Pons (tissue), 1 donor: ENCODE data around the gene THAP4.

Source experiments
- DNase-seq: peaks from one replicate; pipeline ENCODE4 v3.0.0-alpha.2; 2016; ENCODE audit warnings: low spot score

The THAP4 gene

GRCh38 chr2:241563571-241563980 lies 73.4 kb downstream of the THAP4 start:
- no peak for DNase-seq

- no peak for DNase-seq
Measured at GRCh38 chr2:241563031-241563507, 73.9 kb downstream of the THAP4 start.

GRCh38 chr2:241562269-241562891 lies 74.6 kb downstream of the THAP4 start:
- no peak for DNase-seq

GRCh38 chr2:241561832-241562231 lies 75.1 kb downstream of the THAP4 start:
- DNase-seq: peak; percentile 61

- no peak for DNase-seq
Measured at GRCh38 chr2:241560883-241561474, 76.0 kb downstream of the THAP4 start.

GRCh38 chr2:241560162-241560882 lies 76.6 kb downstream of the THAP4 start:
- DNase-seq: no peak

- peak; percentile 96 for DNase-seq
Measured at GRCh38 chr2:241559323-241560161, 77.4 kb downstream of the THAP4 start.

- peak; percentile 84 for DNase-seq
Measured at GRCh38 chr2:241558532-241559322, 78.2 kb downstream of the THAP4 start, which contains the start of gene BOK. Gene BOK (plus strand): TSS chr2:241558745. CDS start chr2:241559484, 739 bp downstream.

GRCh38 chr2:241556746-241557145 lies 80.2 kb downstream of the THAP4 start:
- no peak for DNase-seq

- DNase-seq: no peak
Measured at GRCh38 chr2:241555711-241556110, 81.2 kb downstream of the THAP4 start.

GRCh38 chr2:241554610-241555322 lies 82.2 kb downstream of the THAP4 start:
- no peak for DNase-seq

GRCh38 chr2:241553981-241554380 lies 83.0 kb downstream of the THAP4 start:
- DNase-seq: no peak

- no peak for DNase-seq
Measured at GRCh38 chr2:241553512-241553830, 83.5 kb downstream of the THAP4 start.

- DNase-seq: no peak
Measured at GRCh38 chr2:241551998-241552737, 84.8 kb downstream of the THAP4 start.

- no peak for DNase-seq
Measured at GRCh38 chr2:241551599-241551997, 85.4 kb downstream of the THAP4 start.

GRCh38 chr2:241550616-241551580 lies 86.1 kb downstream of the THAP4 start:
- DNase-seq: no peak

- DNase-seq: no peak
Measured at GRCh38 chr2:241548451-241548835, 88.5 kb downstream of the THAP4 start.

GRCh38 chr2:241547781-241548450 lies 89.0 kb downstream of the THAP4 start:
- no peak for DNase-seq
